Body of pancreas (tissue), 4 donors: Measurements from ENCODE around the gene ANXA4. TPM values are rescaled to one million over a fixed set of nuclear protein-coding genes. Genes with fewer than 3 reads are reported as not detected.

ENCODE experiments used
- ATAC-seq: fragments of 150-250 bp; one replicate; pipeline ENCODE4 v1.9.1; 2016
- DNase-seq, 4 donors: peaks; one replicate each; pipeline ENCODE4 v3.0.0-alpha.2; 2019
- H3K27ac ChIP-seq, 4 donors: fragments of 200-600 bp; sonication (generic); 1 replicate in 3 of 4; 2 replicates in 1 of 4; pipeline versions ENCODE4 v1.5.1 to v1.6.1; 2016 to 2019; ENCODE audit warnings: mild to moderate bottlenecking in 1 of 4, mixed read lengths in 1 of 4, moderate library complexity in 1 of 4
- H3K27me3 ChIP-seq, 2 donors: fragments of 200-600 bp; sonication (generic); one replicate each; pipeline ENCODE4 v1.6.0; 2016; ENCODE audit warnings: mild to moderate bottlenecking in 1 of 2
- H3K36me3 ChIP-seq, 2 donors: fragments of 200-600 bp; sonication (generic); replicated peaks in 1 of 2; 2 replicates each; pipeline ENCODE4 v1.5.1; 2016; ENCODE audit warnings: low read depth in 2 of 2; ENCODE audit not compliant: insufficient read depth in 1 of 2
- H3K4me1 ChIP-seq: fragments of 200-600 bp; sonication (generic); one replicate; pipeline ENCODE4 v1.6.0; 2016
- H3K4me3 ChIP-seq, 2 donors: fragments of 200-600 bp; sonication (generic); 1 replicate in 1 of 2; 2 replicates in 1 of 2; pipeline ENCODE4 v1.5.1; 2016 to 2019
- H3K9me3 ChIP-seq, 3 donors: fragments of 200-600 bp; sonication (generic); 1 replicate in 2 of 3; 2 replicates in 1 of 3; pipeline ENCODE4 v1.5.1; 2016
- POLR2A ChIP-seq, 3 donors: fragments of 450-650 bp; IDR thresholded peaks; one replicate each; pipeline ENCODE4 v1.6.1; 2016; ENCODE audit warnings: antibody characterized with exemption in 3 of 3, mild to moderate bottlenecking in 2 of 3
- WGBS, 2 donors: methylation state at CpG; one replicate each; pipeline ENCODE4 v1.1.5; 2017; 5-methylcytosine and 5-hydroxymethylcytosine counted together
- intact Hi-C: fragments of 100-400 bp; cut with DNase I; formaldehyde crosslinking; loops from one replicate; pipeline ENCODE4 v1.15.1; 2023
- total RNA-seq, 2 donors: library from RNA; depleted of rRNA; stranded (reverse); fragments of >200 nt; gene quantifications; one replicate each; pipeline ENCODE4 v1.1.0, GENCODE V29; 2016
- TF ChIP-seq, protein P1 (sequence below), 7 experiments: fragments of 450-650 bp in 4 of 7; fragments of 200-600 bp in 3 of 7; sonication (generic) in 3 of 7; IDR thresholded peaks; one replicate each; pipeline ENCODE4 v1.5.1; 2016 to 2019; ENCODE audit warnings: antibody characterized with exemption in 7 of 7

Gene ANXA4
- total RNA-seq, 2 donors from 2014 or later: 382 to 399 TPM

- Histone ChIP-seq H3K27ac (peak overlapping the region in 3 of 4 donors; percentile 25 to 76 (median 27)), H3K27me3 (no peaks in the 10 kb centered on the region), H3K36me3 (no peaks in the 10 kb centered on the region), H3K9me3 (no peaks in the 10 kb centered on the region), H3K4me3 (no peak overlapping the region), H3K4me1 (peaks cover 92% of the 10 kb centered on the region)
- no peak for DNase-seq
- WGBS, 2 donors: 69 to 77% methylated on average over 9 of the region's 9 CpGs
- intact Hi-C loops: no loop called here
- TF ChIP-seq, protein P1, sequence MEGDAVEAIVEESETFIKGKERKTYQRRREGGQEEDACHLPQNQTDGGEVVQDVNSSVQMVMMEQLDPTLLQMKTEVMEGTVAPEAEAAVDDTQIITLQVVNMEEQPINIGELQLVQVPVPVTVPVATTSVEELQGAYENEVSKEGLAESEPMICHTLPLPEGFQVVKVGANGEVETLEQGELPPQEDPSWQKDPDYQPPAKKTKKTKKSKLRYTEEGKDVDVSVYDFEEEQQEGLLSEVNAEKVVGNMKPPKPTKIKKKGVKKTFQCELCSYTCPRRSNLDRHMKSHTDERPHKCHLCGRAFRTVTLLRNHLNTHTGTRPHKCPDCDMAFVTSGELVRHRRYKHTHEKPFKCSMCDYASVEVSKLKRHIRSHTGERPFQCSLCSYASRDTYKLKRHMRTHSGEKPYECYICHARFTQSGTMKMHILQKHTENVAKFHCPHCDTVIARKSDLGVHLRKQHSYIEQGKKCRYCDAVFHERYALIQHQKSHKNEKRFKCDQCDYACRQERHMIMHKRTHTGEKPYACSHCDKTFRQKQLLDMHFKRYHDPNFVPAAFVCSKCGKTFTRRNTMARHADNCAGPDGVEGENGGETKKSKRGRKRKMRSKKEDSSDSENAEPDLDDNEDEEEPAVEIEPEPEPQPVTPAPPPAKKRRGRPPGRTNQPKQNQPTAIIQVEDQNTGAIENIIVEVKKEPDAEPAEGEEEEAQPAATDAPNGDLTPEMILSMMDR (IDR thresholded peaks at IDR 0.05): no peak
- no peak for TF ChIP-seq POLR2A (IDR thresholded peaks at IDR 0.05)
- ATAC-seq: no peak
Observed at GRCh38 chr2:69776886-69777785, 35.2 kb downstream of the ANXA4 start.

DNA sequence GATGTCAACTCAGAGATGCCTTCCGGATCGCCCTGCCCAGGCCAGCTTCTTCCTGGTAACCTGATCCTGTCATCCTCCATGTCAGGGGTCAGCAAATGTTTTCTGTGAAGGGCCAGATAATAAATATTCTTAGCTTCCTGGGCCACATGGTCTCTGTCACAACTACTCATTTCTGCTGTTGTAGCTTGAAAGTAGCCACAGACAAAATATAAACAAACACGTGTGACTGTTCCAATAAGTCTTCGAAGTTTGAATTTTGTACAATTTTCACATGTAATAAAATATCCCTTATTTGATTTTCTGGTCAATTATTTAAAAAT is 35.8 kb downstream of the ANXA4 start:
- Histone ChIP-seq H3K36me3 (no peaks in the 10 kb centered on the region), H3K9me3 (no peaks in the 10 kb centered on the region), H3K4me1 (peaks cover 92% of the 10 kb centered on the region), H3K27me3 (no peaks in the 10 kb centered on the region), H3K4me3 (no peak overlapping the region), H3K27ac (peak overlapping the region in 3 of 4 donors; percentile 25 to 76 (median 27))
- TF ChIP-seq POLR2A (IDR thresholded peaks at IDR 0.05): no peak
- TF ChIP-seq, protein P1 (IDR thresholded peaks at IDR 0.05): no peak
- DNase-seq (no peak), ATAC-seq (no peak)
- WGBS, 2 donors: 80 to 84% methylated on average over 4 of the region's 4 CpGs
- intact Hi-C loops: no loop called here

- Histone ChIP-seq H3K27me3 (no peaks in the 10 kb centered on the region), H3K9me3 (no peaks in the 10 kb centered on the region), H3K36me3 (no peaks in the 10 kb centered on the region), H3K4me1 (peaks cover 87% of the 10 kb centered on the region), H3K4me3 (no peak overlapping the region), H3K27ac (peak overlapping the region; percentile 53 to 76 (median 70))
- TF ChIP-seq, protein P1 (IDR thresholded peaks at IDR 0.05): no peak
- peak in 1 of 3 donors; percentile 1 for TF ChIP-seq POLR2A (IDR thresholded peaks at IDR 0.05)
- intact Hi-C loops: no loop called here
- DNase-seq (no peak), ATAC-seq (no peak)
- WGBS, 2 donors: 30 to 35% methylated on average over 5 of the region's 5 CpGs
Observed at GRCh38 chr2:69779258-69780001, 37.5 kb downstream of the ANXA4 start.

DNA sequence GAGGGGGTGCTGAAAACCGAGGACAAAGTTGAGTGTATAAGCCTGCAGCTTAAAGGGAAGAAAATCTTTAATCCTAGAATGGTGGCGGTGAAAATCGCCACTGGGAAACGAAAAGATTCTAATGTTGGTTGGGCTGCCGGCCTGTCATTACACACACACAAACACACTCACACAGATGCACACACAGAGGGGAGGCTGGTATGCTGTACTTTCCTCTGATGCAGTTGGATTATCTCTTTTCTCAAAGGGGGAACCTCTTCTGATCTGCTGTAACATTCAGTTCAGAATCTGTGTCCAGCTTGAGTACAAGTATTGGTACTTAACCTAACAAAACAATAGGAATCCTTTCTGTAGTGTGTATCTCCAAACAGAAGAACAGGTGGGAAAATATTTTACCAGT is 39.0 kb downstream of the ANXA4 start:
- peaks cover 88% of the 10 kb centered on the region for H3K4me1 ChIP-seq
- ATAC-seq (peak; percentile 33), DNase-seq (no peak)
- intact Hi-C loops: no loop called here
- WGBS, 2 donors: 18 to 31% methylated on average over 5 of the region's 5 CpGs
- no peaks in the 10 kb centered on the region for H3K27me3 ChIP-seq
- no peaks in the 10 kb centered on the region for H3K9me3 ChIP-seq
- TF ChIP-seq, protein P1 (IDR thresholded peaks at IDR 0.05): no peak
- no peak for TF ChIP-seq POLR2A (IDR thresholded peaks at IDR 0.05)
- H3K4me3 ChIP-seq: no peak overlapping the region
- H3K27ac ChIP-seq: peak overlapping the region; percentile 53 to 76 (median 70)
- H3K36me3 ChIP-seq: no peaks in the 10 kb centered on the region
